Measurements from ENCODE around the gene TPST1. TPM values are rescaled to one million over a fixed set of nuclear protein-coding genes. Genes with fewer than 3 reads are reported as not detected.

Gene TPST1
- total RNA-seq, 2 experiments from 2014 or later: 2.0 to 2.9 TPM

DNA sequence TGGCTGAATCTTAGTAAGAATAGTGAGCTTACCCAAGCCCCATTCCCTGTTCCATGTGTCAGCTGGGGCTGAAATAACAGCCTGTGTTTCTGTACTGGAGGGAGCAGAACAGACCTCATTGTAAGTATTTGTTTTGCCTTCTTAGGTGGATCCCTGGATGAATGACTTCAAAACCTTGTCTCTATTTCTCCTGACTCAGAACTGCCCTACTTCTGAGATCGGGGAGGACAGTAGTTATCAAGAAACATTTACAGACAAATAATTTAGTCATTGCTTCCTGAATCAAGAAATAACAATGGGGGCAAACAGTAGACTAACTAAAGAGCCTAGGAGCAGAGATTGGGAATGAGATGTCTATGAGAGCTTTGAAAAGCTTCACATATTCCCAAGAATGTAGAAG is 58.8 kb downstream of the TPST1 start:
- DNase-seq (no peak), ATAC-seq (ENCODE audit: low read depth) (no peak)
- Mint-ChIP-seq H3K4me3 (no peak overlapping the region), H3K27ac (no peak overlapping the region), H3K9me3 (peaks cover 25% of the 10 kb centered on the region), H3K36me3 (peaks cover 5% of the 10 kb centered on the region), H3K27me3 (peaks cover 2% of the 10 kb centered on the region), H3K4me1 (no peaks in the 10 kb centered on the region)
- POLR2A ChIA-PET: no interaction called here

DNA sequence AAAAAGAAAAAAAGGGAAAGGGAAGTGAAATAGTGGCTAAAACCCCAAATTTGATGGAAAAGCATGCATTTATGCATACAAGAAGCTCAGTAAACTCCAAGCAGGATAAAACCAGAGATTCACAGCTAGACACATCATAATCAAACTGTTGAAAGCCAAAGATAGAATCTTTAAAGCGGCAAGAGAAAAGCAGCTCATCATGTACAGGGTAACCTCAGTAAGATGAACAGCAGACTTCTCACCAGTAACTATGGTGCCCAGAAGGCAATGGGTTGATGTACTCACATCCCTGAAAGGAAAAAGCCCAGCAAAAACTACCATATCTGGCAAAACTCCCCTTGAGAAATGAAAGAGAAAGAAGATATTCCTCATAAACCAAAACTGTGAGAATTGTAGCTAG is 60.4 kb downstream of the TPST1 start:
- Mint-ChIP-seq H3K4me1 (no peaks in the 10 kb centered on the region), H3K27ac (no peak overlapping the region), H3K9me3 (peaks cover 24% of the 10 kb centered on the region), H3K4me3 (no peak overlapping the region), H3K27me3 (no peaks in the 10 kb centered on the region), H3K36me3 (peaks cover 3% of the 10 kb centered on the region)
- DNase-seq (no peak), ATAC-seq (ENCODE audit: low read depth) (no peak)
- POLR2A ChIA-PET: no interaction called here

DNA sequence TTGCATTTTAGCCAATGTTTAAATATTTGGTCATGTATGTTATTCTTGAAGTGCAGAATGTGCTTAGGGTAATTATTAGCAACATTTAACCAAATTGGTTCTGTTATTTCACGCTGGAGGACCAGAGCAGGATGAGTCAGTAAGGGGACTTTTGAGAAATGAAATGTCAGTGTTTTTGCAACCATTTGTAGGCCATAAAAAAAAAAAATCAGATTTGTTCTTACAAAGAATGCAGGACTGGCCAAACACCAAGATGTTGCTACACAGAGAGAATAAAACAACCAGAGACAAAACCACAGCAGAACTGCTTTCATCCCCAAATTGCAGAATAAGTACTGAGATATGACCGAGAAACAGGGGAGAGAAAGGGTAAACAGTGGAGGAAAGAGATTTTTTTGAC is 62.1 kb downstream of the TPST1 start:
- Mint-ChIP-seq H3K4me1 (peaks cover 2% of the 10 kb centered on the region), H3K36me3 (peaks cover 4% of the 10 kb centered on the region), H3K27me3 (no peaks in the 10 kb centered on the region), H3K4me3 (no peak overlapping the region), H3K9me3 (peaks cover 25% of the 10 kb centered on the region), H3K27ac (no peak overlapping the region)
- POLR2A ChIA-PET: no interaction called here
- DNase-seq (no peak), ATAC-seq (ENCODE audit: low read depth) (no peak)

- no peak overlapping the region for H3K4me3 Mint-ChIP-seq
- no peak for DNase-seq
- H3K36me3 Mint-ChIP-seq: peaks cover 4% of the 10 kb centered on the region
- no peak for ATAC-seq (ENCODE audit: low read depth)
- peaks cover 13% of the 10 kb centered on the region for H3K9me3 Mint-ChIP-seq
- H3K27ac Mint-ChIP-seq: no peak overlapping the region
- POLR2A ChIA-PET: no interaction called here
- H3K4me1 Mint-ChIP-seq: peaks cover 2% of the 10 kb centered on the region
- no peaks in the 10 kb centered on the region for H3K27me3 Mint-ChIP-seq
These were observed 64.8 kb downstream of the TPST1 start for GRCh38 chr7:66269978-66270377.

- no peak overlapping the region for H3K27ac Mint-ChIP-seq
- no peak for DNase-seq
- H3K9me3 Mint-ChIP-seq: peaks cover 2% of the 10 kb centered on the region
- no peak overlapping the region for H3K4me3 Mint-ChIP-seq
- no peaks in the 10 kb centered on the region for H3K27me3 Mint-ChIP-seq
- H3K4me1 Mint-ChIP-seq: peaks cover 2% of the 10 kb centered on the region
- ATAC-seq (ENCODE audit: low read depth): no peak
- H3K36me3 Mint-ChIP-seq: peaks cover 3% of the 10 kb centered on the region
- POLR2A ChIA-PET: no interaction called here
These were observed 67.2 kb downstream of the TPST1 start for GRCh38 chr7:66272321-66272720.

DNA sequence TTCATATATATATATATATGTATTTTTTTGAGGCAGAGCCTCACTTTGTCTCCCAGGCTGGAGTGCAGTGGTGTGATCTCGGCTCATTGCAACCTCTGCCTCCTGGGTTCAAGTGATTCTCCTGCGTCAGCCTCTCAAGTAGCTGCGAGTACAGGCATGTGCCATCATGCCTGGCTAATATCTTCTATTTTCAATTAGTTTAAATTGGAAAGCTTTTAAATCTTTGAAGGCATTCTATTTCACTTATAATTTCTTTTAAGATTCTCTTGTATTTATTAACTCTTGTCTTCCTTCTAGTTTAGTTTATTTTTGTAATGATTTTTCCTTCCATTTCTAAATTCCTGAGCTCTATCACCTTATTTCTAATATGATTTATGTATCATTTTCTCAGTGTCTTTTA is 71.2 kb downstream of the TPST1 start:
- no peak overlapping the region for H3K27ac Mint-ChIP-seq

GRCh38 chr7:66277492-66277891 is 72.4 kb downstream of the TPST1 start:
- POLR2A ChIA-PET: no interaction called here
- Mint-ChIP-seq H3K36me3 (no peaks in the 10 kb centered on the region), H3K4me1 (peaks cover 1% of the 10 kb centered on the region), H3K27me3 (no peaks in the 10 kb centered on the region), H3K4me3 (no peak overlapping the region), H3K27ac (no peak overlapping the region), H3K9me3 (no peaks in the 10 kb centered on the region)
- DNase-seq (no peak), ATAC-seq (ENCODE audit: low read depth) (no peak)

More for the DNA sequence above, 71.2 kb downstream of the TPST1 start:
- Mint-ChIP-seq H3K9me3 (peaks cover 1% of the 10 kb centered on the region), H3K27me3 (no peaks in the 10 kb centered on the region), H3K36me3 (peaks cover 1% of the 10 kb centered on the region), H3K4me1 (peaks cover 1% of the 10 kb centered on the region), H3K4me3 (no peak overlapping the region)
- DNase-seq (no peak), ATAC-seq (ENCODE audit: low read depth) (no peak)
- POLR2A ChIA-PET: no interaction called here

GRCh38 chr7:66279912-66280311 is 74.8 kb downstream of the TPST1 start:
- no peaks in the 10 kb centered on the region for H3K9me3 Mint-ChIP-seq
- no peak for DNase-seq
- no peaks in the 10 kb centered on the region for H3K36me3 Mint-ChIP-seq
- H3K27me3 Mint-ChIP-seq: no peaks in the 10 kb centered on the region
- no peak for ATAC-seq (ENCODE audit: low read depth)
- no peak overlapping the region for H3K27ac Mint-ChIP-seq
- POLR2A ChIA-PET: no interaction called here
- peaks cover 1% of the 10 kb centered on the region for H3K4me1 Mint-ChIP-seq
- H3K4me3 Mint-ChIP-seq: no peak overlapping the region

GRCh38 chr7:66281678-66282590 is 76.8 kb downstream of the TPST1 start:
- POLR2A ChIA-PET: no interaction called here
- H3K4me3 Mint-ChIP-seq: no peak overlapping the region
- H3K9me3 Mint-ChIP-seq: no peaks in the 10 kb centered on the region
- ATAC-seq (ENCODE audit: low read depth): no peak
- H3K36me3 Mint-ChIP-seq: no peaks in the 10 kb centered on the region
- H3K4me1 Mint-ChIP-seq: peaks cover 1% of the 10 kb centered on the region
- no peak for DNase-seq
- H3K27ac Mint-ChIP-seq: no peak overlapping the region
- H3K27me3 Mint-ChIP-seq: no peaks in the 10 kb centered on the region

GRCh38 chr7:66282591-66282935 is 77.4 kb downstream of the TPST1 start:
- Mint-ChIP-seq H3K9me3 (no peaks in the 10 kb centered on the region), H3K36me3 (no peaks in the 10 kb centered on the region), H3K27ac (no peak overlapping the region), H3K4me1 (peaks cover 1% of the 10 kb centered on the region), H3K27me3 (no peaks in the 10 kb centered on the region), H3K4me3 (no peak overlapping the region)
- DNase-seq: no peak
- no peak for ATAC-seq (ENCODE audit: low read depth)
- POLR2A ChIA-PET: no interaction called here

- ATAC-seq (ENCODE audit: low read depth) (no peak), DNase-seq (no peak)
- POLR2A ChIA-PET: no interaction called here
- Mint-ChIP-seq H3K4me1 (peaks cover 1% of the 10 kb centered on the region), H3K9me3 (no peaks in the 10 kb centered on the region), H3K36me3 (no peaks in the 10 kb centered on the region), H3K27me3 (no peaks in the 10 kb centered on the region), H3K27ac (no peak overlapping the region), H3K4me3 (no peak overlapping the region)
These were observed 78.1 kb downstream of the TPST1 start for GRCh38 chr7:66283003-66283920.

DNA sequence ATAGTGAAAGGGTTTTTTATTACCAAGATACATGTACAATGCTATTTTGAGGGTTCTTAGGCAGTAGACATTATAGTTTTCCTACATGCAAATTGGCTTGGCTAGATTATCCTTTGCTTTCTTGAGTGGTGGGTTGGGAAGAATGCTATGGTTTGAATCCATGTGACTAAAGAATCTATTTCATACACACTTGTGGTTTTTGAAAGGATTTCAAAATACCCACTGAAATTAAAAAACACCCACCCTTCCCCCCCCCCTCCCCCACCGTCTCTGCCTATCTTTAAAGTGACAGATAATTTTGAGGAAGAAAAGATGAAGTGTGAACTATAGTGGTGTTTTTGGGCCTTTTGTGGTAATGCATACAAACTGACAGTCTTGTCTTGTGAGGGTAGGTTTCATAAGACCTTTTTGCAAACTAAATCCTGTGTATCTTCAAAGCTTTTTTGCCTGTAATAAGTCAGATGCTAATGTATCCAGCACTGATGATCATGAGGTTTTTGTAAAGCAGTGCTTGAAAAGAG is 90.9 kb downstream of the TPST1 start:
- DNase-seq: no peak
- Mint-ChIP-seq H3K27ac (no peak overlapping the region), H3K9me3 (peaks cover 13% of the 10 kb centered on the region), H3K27me3 (no peaks in the 10 kb centered on the region), H3K4me3 (no peak overlapping the region), H3K4me1 (no peaks in the 10 kb centered on the region), H3K36me3 (peaks cover 4% of the 10 kb centered on the region)
- no peak for ATAC-seq (ENCODE audit: low read depth)
- POLR2A ChIA-PET: no interaction called here

DNA sequence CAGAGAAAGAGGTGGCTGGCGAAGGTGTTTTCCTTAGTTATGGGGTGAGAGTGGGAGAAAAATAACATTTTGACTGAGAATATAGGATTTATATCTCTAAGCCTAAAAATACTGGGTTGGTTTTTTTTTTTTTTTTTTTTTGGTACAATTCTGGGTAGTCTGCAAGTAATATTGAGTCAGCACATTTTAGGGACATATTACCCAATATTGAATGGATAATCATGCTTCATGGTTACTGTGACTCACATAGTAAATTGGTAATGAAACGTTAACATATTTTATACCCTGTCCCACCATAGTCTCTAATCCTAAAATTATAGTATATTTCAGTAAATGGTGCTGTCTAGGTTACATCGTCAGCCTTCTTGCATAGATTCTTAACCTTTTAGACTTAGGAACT is 91.4 kb downstream of the TPST1 start:
- peaks cover 4% of the 10 kb centered on the region for H3K36me3 Mint-ChIP-seq
- no peak overlapping the region for H3K4me3 Mint-ChIP-seq

GRCh38 chr7:66297579-66297978 is 92.4 kb downstream of the TPST1 start:
- Mint-ChIP-seq H3K9me3 (peaks cover 16% of the 10 kb centered on the region), H3K4me3 (no peak overlapping the region), H3K27ac (no peak overlapping the region)

More for the DNA sequence above, 91.4 kb downstream of the TPST1 start:
- Mint-ChIP-seq H3K9me3 (peaks cover 16% of the 10 kb centered on the region), H3K27ac (no peak overlapping the region), H3K4me1 (no peaks in the 10 kb centered on the region), H3K27me3 (no peaks in the 10 kb centered on the region)
- no peak for DNase-seq
- ATAC-seq (ENCODE audit: low read depth): no peak
- POLR2A ChIA-PET: no interaction called here

More at GRCh38 chr7:66297579-66297978, 92.4 kb downstream of the TPST1 start:
- Mint-ChIP-seq H3K27me3 (no peaks in the 10 kb centered on the region), H3K4me1 (no peaks in the 10 kb centered on the region), H3K36me3 (peaks cover 4% of the 10 kb centered on the region)
- DNase-seq (no peak), ATAC-seq (ENCODE audit: low read depth) (no peak)
- POLR2A ChIA-PET: no interaction called here
